GM12878 (cell line): Measurements from ENCODE around the gene APC2. TPM values are rescaled to one million over a fixed set of nuclear protein-coding genes. Genes with fewer than 3 reads are reported as not detected.

Source experiments
- CBX3 ChIP-seq: fragments of 200-600 bp; sonication (generic); IDR thresholded peaks from 2 replicates; pipeline ENCODE4 v1.6.1; 2016; ENCODE audit warnings: low read depth, borderline replicate concordance
- ESRRA ChIP-seq: IDR thresholded peaks from 2 replicates; pipeline ENCODE4 v1.6.1; 2012; ENCODE audit warnings: mild to moderate bottlenecking, low read length, improper control_type of control experiment
- GABPA ChIP-seq: IDR thresholded peaks from 2 replicates; pipeline ENCODE4 v1.6.1; 2014; ENCODE audit warnings: antibody characterized with exemption, low read depth, mild to moderate bottlenecking, inconsistent platforms
- KLF5 ChIP-seq: fragments of 450-650 bp; IDR thresholded peaks from 2 replicates; pipeline ENCODE4 v1.6.1; 2014; ENCODE audit warnings: mild to moderate bottlenecking; ENCODE audit not compliant: partially characterized antibody
- MEF2A ChIP-seq: IDR thresholded peaks from 2 replicates; pipeline ENCODE4 v1.6.1; 2011; ENCODE audit warnings: low read depth, mild to moderate bottlenecking, low read length, moderate library complexity; ENCODE audit not compliant: insufficient read depth
- MYC ChIP-seq: IDR thresholded peaks from 2 replicates; pipeline ENCODE4 v1.6.1; 2011; ENCODE audit warnings: mild to moderate bottlenecking, low read length, moderate library complexity, inconsistent platforms; ENCODE audit not compliant: insufficient read depth, insufficient replicate concordance, insufficient read length, severe bottlenecking
- NR2F1 ChIP-seq: fragments of 450-650 bp; conservative IDR thresholded peaks from 2 replicates; pipeline ENCODE4 v1.6.1; 2017; ENCODE audit warnings: mild to moderate bottlenecking
- NRF1 ChIP-seq: conservative IDR thresholded peaks from 2 replicates; pipeline ENCODE4 v1.6.1; 2011; ENCODE audit warnings: mild to moderate bottlenecking, low read depth, low read length, improper control_type of control experiment
- RAD51 ChIP-seq: fragments of 450-650 bp; IDR thresholded peaks from 2 replicates; pipeline ENCODE4 v1.6.1; 2016; ENCODE audit warnings: moderate library complexity, mild to moderate bottlenecking, inconsistent platforms
- RFX5 ChIP-seq: IDR thresholded peaks from 2 replicates; pipeline ENCODE4 v1.6.1; 2011; ENCODE audit warnings: low read depth, low read length, improper control_type of control experiment
- TAF1 ChIP-seq: IDR thresholded peaks from 2 replicates; pipeline ENCODE4 v1.6.1; 2011; ENCODE audit warnings: mild to moderate bottlenecking, low read depth, low read length, borderline replicate concordance
- ZNF622 ChIP-seq: fragments of 450-650 bp; IDR thresholded peaks from 2 replicates; pipeline ENCODE4 v1.6.1; 2017; ENCODE audit warnings: mild to moderate bottlenecking, inconsistent platforms
- polyA plus RNA-seq, 11 experiments: library from polyadenylated mRNA; depleted of rRNA in 4 of 11; unstranded in 6 of 11; stranded (reverse) in 5 of 11; fragments of >200 nt; fragmentation: Nextera tagmentation in 4 of 11; fragmentation: Illumina TruSeq in 1 of 11; extraction: Ambion mirVana in 4 of 11; extraction: Trizol in 1 of 11; gene quantifications; 1 replicate in 1 of 11; 2 replicates in 10 of 11; pipeline versions ENCODE4 v1.2.1 to v1.2.3, GENCODE V29; 2011 to 2016; ENCODE audit warnings: inconsistent platforms in 2 of 11, missing spikeins in 2 of 11, low read depth in 1 of 11
- total RNA-seq, 4 experiments: library from RNA; depleted of rRNA in 3 of 4; stranded (reverse); fragments of >200 nt in 3 of 4; fragmentation: Illumina TruSeq in 1 of 4; extraction: Trizol in 1 of 4; gene quantifications; 2 replicates each; pipeline versions ENCODE4 v1.2.1 to v1.2.3, GENCODE V29; 2013 to 2021
- TF ChIP-seq, protein P1 (sequence below): IDR thresholded peaks from 2 replicates; pipeline ENCODE4 v1.6.1; 2012; ENCODE audit warnings: improper control_type of control experiment, low read depth, low read length; ENCODE audit not compliant: insufficient replicate concordance
- TF ChIP-seq, protein P2 (sequence below): fragments of 450-650 bp; IDR thresholded peaks from 2 replicates; pipeline ENCODE4 v1.6.1; 2016; ENCODE audit warnings: mild to moderate bottlenecking, moderate library complexity, borderline replicate concordance
- TF ChIP-seq, protein P3 (sequence below): fragments of 450-650 bp; IDR thresholded peaks from 2 replicates; pipeline ENCODE4 v1.6.1; 2017; ENCODE audit warnings: mild to moderate bottlenecking, moderate library complexity

Gene APC2
- total and polyA plus RNA-seq, 10 of the 15 experiments (the other 5 are each of a cell fraction or from before 2014, with no cell fraction given), result under 0.01 to 0.73 (median 0.04) TPM; not detected in 5

DNA sequence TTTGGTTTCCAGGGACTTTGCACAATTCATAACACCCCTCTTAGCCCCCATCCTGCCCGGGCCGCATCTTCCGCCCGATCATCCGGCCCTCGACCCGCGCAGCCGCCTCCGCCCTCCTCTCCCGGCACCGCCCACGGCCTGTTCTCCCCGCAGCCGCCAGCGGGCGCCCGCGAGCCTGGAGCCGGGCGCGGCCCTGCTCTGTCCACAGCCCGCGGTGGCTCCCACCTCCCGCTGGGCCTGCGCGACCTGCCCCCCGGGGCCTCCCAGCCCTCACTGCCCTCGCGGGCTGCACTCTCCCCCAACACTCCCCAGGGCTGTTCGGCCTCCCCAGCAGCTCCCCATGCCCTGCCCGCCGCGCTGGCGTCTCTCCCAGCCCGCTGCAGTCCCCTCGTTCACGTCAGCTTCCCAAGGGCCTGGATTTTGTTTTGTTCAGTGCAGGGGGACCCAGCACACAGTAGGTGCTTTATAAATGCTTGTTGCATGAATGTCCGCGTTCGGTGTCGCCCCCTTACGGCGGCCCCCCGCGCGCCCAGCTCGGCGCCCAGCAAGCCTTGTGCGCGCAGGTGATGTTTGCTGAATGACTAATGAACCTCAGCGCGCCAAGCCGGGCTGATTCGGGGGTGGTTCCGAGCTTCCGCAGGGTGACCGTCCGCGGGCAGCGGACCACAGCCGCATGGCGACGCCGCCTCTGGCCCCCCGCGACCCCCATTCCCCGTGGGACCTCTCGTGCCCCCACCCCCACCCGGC lies 4.6 kb upstream of the APC2 start (continued):
- TF ChIP-seq, protein P1, sequence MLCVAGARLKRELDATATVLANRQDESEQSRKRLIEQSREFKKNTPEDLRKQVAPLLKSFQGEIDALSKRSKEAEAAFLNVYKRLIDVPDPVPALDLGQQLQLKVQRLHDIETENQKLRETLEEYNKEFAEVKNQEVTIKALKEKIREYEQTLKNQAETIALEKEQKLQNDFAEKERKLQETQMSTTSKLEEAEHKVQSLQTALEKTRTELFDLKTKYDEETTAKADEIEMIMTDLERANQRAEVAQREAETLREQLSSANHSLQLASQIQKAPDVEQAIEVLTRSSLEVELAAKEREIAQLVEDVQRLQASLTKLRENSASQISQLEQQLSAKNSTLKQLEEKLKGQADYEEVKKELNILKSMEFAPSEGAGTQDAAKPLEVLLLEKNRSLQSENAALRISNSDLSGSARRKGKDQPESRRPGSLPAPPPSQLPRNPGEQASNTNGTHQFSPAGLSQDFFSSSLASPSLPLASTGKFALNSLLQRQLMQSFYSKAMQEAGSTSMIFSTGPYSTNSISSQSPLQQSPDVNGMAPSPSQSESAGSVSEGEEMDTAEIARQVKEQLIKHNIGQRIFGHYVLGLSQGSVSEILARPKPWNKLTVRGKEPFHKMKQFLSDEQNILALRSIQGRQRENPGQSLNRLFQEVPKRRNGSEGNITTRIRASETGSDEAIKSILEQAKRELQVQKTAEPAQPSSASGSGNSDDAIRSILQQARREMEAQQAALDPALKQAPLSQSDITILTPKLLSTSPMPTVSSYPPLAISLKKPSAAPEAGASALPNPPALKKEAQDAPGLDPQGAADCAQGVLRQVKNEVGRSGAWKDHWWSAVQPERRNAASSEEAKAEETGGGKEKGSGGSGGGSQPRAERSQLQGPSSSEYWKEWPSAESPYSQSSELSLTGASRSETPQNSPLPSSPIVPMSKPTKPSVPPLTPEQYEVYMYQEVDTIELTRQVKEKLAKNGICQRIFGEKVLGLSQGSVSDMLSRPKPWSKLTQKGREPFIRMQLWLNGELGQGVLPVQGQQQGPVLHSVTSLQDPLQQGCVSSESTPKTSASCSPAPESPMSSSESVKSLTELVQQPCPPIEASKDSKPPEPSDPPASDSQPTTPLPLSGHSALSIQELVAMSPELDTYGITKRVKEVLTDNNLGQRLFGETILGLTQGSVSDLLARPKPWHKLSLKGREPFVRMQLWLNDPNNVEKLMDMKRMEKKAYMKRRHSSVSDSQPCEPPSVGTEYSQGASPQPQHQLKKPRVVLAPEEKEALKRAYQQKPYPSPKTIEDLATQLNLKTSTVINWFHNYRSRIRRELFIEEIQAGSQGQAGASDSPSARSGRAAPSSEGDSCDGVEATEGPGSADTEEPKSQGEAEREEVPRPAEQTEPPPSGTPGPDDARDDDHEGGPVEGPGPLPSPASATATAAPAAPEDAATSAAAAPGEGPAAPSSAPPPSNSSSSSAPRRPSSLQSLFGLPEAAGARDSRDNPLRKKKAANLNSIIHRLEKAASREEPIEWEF, result no peak
- TF ChIP-seq, protein P2, sequence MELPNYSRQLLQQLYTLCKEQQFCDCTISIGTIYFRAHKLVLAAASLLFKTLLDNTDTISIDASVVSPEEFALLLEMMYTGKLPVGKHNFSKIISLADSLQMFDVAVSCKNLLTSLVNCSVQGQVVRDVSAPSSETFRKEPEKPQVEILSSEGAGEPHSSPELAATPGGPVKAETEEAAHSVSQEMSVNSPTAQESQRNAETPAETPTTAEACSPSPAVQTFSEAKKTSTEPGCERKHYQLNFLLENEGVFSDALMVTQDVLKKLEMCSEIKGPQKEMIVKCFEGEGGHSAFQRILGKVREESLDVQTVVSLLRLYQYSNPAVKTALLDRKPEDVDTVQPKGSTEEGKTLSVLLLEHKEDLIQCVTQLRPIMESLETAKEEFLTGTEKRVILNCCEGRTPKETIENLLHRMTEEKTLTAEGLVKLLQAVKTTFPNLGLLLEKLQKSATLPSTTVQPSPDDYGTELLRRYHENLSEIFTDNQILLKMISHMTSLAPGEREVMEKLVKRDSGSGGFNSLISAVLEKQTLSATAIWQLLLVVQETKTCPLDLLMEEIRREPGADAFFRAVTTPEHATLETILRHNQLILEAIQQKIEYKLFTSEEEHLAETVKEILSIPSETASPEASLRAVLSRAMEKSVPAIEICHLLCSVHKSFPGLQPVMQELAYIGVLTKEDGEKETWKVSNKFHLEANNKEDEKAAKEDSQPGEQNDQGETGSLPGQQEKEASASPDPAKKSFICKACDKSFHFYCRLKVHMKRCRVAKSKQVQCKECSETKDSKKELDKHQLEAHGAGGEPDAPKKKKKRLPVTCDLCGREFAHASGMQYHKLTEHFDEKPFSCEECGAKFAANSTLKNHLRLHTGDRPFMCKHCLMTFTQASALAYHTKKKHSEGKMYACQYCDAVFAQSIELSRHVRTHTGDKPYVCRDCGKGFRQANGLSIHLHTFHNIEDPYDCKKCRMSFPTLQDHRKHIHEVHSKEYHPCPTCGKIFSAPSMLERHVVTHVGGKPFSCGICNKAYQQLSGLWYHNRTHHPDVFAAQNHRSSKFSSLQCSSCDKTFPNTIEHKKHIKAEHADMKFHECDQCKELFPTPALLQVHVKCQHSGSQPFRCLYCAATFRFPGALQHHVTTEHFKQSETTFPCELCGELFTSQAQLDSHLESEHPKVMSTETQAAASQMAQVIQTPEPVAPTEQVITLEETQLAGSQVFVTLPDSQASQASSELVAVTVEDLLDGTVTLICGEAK, result no peak
- TF ChIP-seq NR2F1, result peak; percentile 55
- TF ChIP-seq TAF1, result no peak
- TF ChIP-seq RFX5, result no peak
- no peak for TF ChIP-seq RAD51
- no peak for TF ChIP-seq ESRRA
- TF ChIP-seq MYC, result no peak
- no peak for TF ChIP-seq MEF2A
- no peak for TF ChIP-seq ZNF622
- TF ChIP-seq GABPA, result no peak
- TF ChIP-seq CBX3, result no peak
- no peak for TF ChIP-seq KLF5
- TF ChIP-seq NRF1, result peak; percentile 23; the same call in 1 of the 2 replicates
- TF ChIP-seq, protein P3, sequence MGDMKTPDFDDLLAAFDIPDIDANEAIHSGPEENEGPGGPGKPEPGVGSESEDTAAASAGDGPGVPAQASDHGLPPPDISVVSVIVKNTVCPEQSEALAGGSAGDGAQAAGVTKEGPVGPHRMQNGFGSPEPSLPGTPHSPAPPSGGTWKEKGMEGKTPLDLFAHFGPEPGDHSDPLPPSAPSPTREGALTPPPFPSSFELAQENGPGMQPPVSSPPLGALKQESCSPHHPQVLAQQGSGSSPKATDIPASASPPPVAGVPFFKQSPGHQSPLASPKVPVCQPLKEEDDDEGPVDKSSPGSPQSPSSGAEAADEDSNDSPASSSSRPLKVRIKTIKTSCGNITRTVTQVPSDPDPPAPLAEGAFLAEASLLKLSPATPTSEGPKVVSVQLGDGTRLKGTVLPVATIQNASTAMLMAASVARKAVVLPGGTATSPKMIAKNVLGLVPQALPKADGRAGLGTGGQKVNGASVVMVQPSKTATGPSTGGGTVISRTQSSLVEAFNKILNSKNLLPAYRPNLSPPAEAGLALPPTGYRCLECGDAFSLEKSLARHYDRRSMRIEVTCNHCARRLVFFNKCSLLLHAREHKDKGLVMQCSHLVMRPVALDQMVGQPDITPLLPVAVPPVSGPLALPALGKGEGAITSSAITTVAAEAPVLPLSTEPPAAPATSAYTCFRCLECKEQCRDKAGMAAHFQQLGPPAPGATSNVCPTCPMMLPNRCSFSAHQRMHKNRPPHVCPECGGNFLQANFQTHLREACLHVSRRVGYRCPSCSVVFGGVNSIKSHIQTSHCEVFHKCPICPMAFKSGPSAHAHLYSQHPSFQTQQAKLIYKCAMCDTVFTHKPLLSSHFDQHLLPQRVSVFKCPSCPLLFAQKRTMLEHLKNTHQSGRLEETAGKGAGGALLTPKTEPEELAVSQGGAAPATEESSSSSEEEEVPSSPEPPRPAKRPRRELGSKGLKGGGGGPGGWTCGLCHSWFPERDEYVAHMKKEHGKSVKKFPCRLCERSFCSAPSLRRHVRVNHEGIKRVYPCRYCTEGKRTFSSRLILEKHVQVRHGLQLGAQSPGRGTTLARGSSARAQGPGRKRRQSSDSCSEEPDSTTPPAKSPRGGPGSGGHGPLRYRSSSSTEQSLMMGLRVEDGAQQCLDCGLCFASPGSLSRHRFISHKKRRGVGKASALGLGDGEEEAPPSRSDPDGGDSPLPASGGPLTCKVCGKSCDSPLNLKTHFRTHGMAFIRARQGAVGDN, result 0 out of 2 replicates have a peak, but pooled peaks have one; percentile 20
